Astrocyte of the spinal cord (primary cell): ENCODE data around the gene RNF157.

Experiments used
- DNase-seq: peaks from one replicate; pipeline ENCODE4 v3.0.0; 2011; ENCODE audit warnings: low read depth, low spot score
- H3K4me3 ChIP-seq: 2 replicates; pipeline ENCODE4 v1.5.1; 2011; ENCODE audit warnings: low read depth, mild to moderate bottlenecking, low read length, moderate library complexity
- in situ Hi-C: cut with HindIII; loops from 2 replicates; pipeline ENCODE4 v1.10.0; 2017; ENCODE audit warnings: low sequenced_read_pairs
- TF ChIP-seq, protein P1 (sequence below): IDR thresholded peaks from 2 replicates; pipeline ENCODE4 v1.5.1; 2012; ENCODE audit warnings: low read depth, mild to moderate bottlenecking, low read length, inconsistent platforms

RNF157 gene

DNA sequence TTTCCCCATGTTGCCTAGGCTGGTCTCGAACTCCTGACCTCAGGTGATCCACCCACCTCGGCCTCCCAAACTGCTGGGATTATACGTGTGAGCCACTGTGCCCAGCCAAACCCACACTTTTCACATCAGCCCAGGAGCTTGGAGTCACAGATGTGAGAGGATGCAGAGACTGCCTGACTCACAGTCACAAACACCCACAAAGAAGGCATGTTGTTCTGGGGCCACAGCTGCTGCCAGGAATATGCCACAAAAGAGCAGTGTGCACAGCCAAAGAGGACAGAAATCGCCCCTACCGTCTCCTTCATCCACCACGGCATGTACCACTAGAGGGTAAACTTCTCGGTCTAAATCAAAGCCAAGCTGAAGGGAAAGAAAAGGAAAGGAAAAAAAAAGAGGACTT is 74.1 kb downstream of the RNF157 start:
- in situ Hi-C loops: no loop called here

DNA sequence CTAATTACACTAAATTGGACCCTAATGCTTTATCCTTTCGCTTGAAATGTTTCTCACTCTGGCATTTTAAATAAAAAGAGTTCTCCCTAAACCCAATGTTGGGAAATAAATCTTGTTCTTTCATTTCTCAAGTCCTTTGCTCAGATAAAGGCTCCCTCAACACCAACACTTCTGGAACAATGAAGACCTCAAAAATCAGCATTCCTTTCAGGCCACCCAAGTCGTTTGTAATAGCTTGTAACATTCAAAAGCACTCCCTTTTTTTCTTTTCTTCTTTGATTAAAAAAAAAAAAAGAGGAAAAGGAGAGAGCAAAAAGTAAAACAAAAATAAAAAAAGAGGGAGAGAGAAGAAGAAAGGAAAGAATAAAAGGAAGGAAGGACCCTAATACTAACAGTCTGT is 76.0 kb downstream of the RNF157 start:
- TF ChIP-seq, protein P1, sequence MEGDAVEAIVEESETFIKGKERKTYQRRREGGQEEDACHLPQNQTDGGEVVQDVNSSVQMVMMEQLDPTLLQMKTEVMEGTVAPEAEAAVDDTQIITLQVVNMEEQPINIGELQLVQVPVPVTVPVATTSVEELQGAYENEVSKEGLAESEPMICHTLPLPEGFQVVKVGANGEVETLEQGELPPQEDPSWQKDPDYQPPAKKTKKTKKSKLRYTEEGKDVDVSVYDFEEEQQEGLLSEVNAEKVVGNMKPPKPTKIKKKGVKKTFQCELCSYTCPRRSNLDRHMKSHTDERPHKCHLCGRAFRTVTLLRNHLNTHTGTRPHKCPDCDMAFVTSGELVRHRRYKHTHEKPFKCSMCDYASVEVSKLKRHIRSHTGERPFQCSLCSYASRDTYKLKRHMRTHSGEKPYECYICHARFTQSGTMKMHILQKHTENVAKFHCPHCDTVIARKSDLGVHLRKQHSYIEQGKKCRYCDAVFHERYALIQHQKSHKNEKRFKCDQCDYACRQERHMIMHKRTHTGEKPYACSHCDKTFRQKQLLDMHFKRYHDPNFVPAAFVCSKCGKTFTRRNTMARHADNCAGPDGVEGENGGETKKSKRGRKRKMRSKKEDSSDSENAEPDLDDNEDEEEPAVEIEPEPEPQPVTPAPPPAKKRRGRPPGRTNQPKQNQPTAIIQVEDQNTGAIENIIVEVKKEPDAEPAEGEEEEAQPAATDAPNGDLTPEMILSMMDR: no peak
- no peak overlapping the region for H3K4me3 ChIP-seq
- no peak for DNase-seq
- in situ Hi-C loops: no loop called here

More for the DNA sequence above, 74.1 kb downstream of the RNF157 start:
- no peak overlapping the region for H3K4me3 ChIP-seq
- DNase-seq: peak; percentile 44
- TF ChIP-seq, protein P1: no peak

DNA sequence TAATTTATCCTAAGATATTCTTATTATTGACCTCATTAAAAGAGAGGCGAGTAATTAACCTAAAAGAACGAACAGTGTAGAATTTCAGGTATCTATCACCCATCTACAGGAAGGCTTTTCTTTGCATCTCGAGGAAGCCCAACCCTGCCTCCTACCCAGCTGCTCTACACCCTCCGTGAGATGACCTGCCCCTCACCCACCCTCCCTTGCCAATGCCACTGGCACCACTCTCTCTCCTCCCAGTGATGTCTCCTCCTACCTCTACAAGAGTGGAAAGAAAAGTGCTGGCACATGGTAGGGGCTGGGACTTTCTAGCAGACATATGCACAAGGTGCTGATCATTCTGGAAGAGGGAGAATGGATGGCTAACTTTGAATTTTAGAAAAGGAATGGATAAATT is 76.4 kb downstream of the RNF157 start:
- in situ Hi-C loops: no loop called here
- DNase-seq: no peak
- TF ChIP-seq, protein P1: no peak
- H3K4me3 ChIP-seq: no peak overlapping the region

DNA sequence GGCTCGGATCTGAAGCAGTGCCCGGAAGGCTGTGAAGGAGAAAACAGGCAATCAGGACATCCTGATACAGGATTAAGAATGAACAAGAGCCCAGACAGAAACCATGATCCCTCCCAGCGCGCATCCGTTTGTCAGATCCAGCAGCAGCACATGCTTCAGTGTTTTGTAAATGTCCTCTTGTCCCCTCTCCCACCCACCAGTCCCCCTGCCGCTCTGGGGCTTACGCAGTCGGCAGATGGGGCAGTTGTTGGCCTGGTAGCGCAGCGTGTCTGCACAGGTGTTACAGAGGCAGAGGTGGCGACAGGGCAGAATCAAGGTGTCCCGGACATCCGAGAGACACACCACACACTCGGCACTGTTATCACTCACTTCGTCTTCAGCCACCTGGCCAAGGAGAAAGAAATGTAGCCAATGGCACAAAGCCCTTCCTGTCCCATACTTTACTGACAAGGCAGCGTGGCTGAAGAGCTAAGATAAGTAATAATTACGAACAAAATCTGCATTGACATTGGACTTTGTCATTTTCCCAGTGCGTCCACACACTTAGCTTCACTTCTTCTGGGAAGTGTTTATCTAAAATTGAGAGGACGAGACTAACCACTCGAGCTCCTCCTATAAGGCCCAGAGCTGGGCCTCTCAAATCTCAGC is 78.5 kb downstream of the RNF157 start:
- no peak overlapping the region for H3K4me3 ChIP-seq
- DNase-seq: no peak
- TF ChIP-seq, protein P1: no peak
- in situ Hi-C loops: no loop called here

DNA sequence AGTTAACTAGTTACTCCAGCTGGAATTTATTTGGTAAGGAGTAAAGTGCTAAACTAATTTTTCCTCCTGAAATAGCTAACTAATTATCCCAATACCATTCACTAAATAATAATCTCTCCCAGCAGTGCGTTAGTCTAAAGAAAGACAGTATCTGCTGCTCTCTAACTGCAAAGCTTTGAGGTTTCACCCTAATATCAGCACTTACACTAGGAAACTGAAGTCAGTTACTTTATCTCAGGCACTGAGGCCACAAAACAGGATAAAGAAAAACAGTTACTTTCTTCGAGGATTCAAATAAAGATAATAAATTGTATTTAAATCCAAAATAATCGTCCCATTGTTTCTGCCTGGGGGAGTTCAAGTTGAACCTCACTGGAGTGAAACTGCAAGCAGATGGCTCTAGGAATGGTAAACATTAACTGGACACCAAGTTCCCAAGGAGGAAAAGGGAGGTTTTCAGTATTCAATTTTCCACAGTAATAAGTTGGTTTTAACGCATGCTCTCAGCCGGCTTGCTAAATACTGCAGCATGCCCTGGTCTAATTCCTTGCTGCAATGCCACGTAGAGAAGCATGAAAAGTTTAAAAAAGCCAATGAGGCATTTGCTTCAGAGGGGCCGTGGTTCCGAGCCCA is 79.3 kb downstream of the RNF157 start:
- no peak overlapping the region for H3K4me3 ChIP-seq
- in situ Hi-C loops: no loop called here
- TF ChIP-seq, protein P1: no peak
- no peak for DNase-seq

DNA sequence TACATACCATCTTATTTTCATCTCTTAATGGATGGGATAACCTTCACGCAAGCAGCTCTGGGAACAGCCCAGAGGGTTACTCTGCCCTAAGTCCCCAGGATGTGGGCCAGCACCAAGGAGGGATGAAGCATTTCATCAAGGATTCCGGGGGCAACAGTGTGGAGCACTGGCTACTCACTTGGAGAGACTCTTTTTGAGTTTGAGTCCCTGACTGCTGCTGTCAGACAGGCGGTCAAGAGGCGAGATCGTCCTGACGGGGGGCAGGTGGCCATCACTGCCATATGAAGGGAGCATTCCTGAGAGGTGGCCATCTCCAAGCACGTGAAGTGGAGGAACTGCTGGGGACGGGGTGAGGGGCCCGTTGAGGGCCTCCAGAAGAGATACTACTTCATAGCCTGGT is 81.1 kb downstream of the RNF157 start:
- in situ Hi-C loops: no loop called here
- no peak for DNase-seq
- TF ChIP-seq, protein P1: no peak
- H3K4me3 ChIP-seq: no peak overlapping the region
